Mucosa of descending colon (tissue), 3 donors: Measurements from ENCODE around the gene TESMIN. TPM values are rescaled to one million over a fixed set of nuclear protein-coding genes. Genes with fewer than 3 reads are reported as not detected.

Experiments used
- ATAC-seq: fragments of 200-7000 bp; cut with Tn5 transposase; one replicate; pipeline ENCODE4 v1.9.1; 2020; ENCODE audit warnings: mild to moderate bottlenecking, moderate library complexity
- DNase-seq, 3 donors: peaks; one replicate each; pipeline ENCODE4 v3.0.0-alpha.2; 2020
- H3K36me3 ChIP-seq: fragments of 200-600 bp; one replicate; pipeline ENCODE4 v1.8.0; 2021; ENCODE audit warnings: low read depth, mild to moderate bottlenecking
- H3K4me1 ChIP-seq: fragments of 200-600 bp; one replicate; pipeline ENCODE4 v1.8.0; 2021; ENCODE audit warnings: low read depth, mild to moderate bottlenecking
- H3K4me3 ChIP-seq: fragments of 200-600 bp; one replicate; pipeline ENCODE4 v1.8.0; 2021; ENCODE audit warnings: mild to moderate bottlenecking
- H3K9me3 ChIP-seq: fragments of 200-600 bp; one replicate; pipeline ENCODE4 v1.8.0; 2021; ENCODE audit warnings: mild to moderate bottlenecking
- CTCF ChIP-seq: fragments of 200-600 bp; IDR thresholded peaks from one replicate; pipeline ENCODE4 v1.8.0; 2022; ENCODE audit warnings: antibody characterized with exemption, mild to moderate bottlenecking
- intact Hi-C, 2 donors: fragments of 100-400 bp; cut with DNase I in 1 of 2; cut with micrococcal nuclease in 1 of 2; formaldehyde crosslinking; loops; one replicate each; pipeline versions ENCODE4 v1.11.0 to v1.11.1; 2022; cut with DNase I, micrococcal nuclease
- total RNA-seq, 3 donors: library from RNA; stranded (reverse); fragmentation: NEBNext Ultra II Directional in 2 of 3; extraction: Animal tissue kit (Norgen Biotek cat#: 25700) in 2 of 3; gene quantifications; one replicate each; pipeline versions ENCODE4 v1.2.1 to v1.2.4, GENCODE V29; 2021 to 2023
- donor health status: DM: no; HTN: no; CAD: no; lungs with moderate emphysema.
- donor health status: DM: no; HTN: no; CAD: no.
- donor health status: DM: no; HTN: yes; CAD: no.

The TESMIN gene
- total RNA-seq, 3 donors from 2014 or later: 4.8 to 22.7 (median 16.7) TPM

GRCh38 chr11:68673991-68674390 lies 77.3 kb downstream of the TESMIN start:
- DNase-seq (peak in 1 of 3 donors; percentile 1), ATAC-seq (no peak)
- Histone ChIP-seq H3K4me3 (no peak overlapping the region), H3K4me1 (no peaks in the 10 kb centered on the region), H3K9me3 (no peaks in the 10 kb centered on the region), H3K36me3 (no peaks in the 10 kb centered on the region)
- intact Hi-C loops: no loop called here
- TF ChIP-seq CTCF: no peak

DNA sequence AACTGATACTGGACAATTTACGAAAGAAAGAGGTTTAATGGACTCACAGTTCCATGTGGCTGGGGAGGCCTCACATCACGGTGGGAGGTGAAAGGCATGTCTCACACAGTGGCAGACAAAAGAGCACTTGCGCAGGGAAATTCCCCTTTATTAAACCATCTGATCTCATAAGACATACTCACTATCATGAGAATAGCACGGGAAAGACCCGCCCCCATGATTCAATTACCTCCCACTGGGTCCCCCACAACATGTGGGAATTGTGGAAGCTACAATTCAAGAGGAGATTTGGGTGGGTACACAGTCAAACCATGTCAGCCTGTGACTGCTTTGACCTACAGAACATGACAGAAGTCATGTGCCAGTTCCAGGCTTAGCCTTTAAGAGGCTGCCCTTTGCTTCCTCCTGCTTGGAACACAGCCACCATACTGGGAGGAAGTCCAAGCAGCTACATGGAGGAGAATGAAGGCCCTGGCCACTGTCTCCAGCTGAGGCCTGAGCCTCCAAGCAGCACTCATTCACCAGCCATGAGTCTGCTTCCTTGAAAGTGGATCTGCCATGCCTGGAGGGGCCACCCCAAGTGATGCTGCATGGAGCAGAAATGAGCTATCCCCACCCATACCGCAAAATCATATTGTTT lies 77.9 kb downstream of the TESMIN start:
- H3K4me1 ChIP-seq: no peaks in the 10 kb centered on the region
- DNase-seq: peak in 1 of 3 donors; percentile 3
- H3K36me3 ChIP-seq: no peaks in the 10 kb centered on the region
- H3K4me3 ChIP-seq: no peak overlapping the region
- intact Hi-C loops: no loop called here
- ATAC-seq: no peak
- no peaks in the 10 kb centered on the region for H3K9me3 ChIP-seq
- no peak for TF ChIP-seq CTCF

DNA sequence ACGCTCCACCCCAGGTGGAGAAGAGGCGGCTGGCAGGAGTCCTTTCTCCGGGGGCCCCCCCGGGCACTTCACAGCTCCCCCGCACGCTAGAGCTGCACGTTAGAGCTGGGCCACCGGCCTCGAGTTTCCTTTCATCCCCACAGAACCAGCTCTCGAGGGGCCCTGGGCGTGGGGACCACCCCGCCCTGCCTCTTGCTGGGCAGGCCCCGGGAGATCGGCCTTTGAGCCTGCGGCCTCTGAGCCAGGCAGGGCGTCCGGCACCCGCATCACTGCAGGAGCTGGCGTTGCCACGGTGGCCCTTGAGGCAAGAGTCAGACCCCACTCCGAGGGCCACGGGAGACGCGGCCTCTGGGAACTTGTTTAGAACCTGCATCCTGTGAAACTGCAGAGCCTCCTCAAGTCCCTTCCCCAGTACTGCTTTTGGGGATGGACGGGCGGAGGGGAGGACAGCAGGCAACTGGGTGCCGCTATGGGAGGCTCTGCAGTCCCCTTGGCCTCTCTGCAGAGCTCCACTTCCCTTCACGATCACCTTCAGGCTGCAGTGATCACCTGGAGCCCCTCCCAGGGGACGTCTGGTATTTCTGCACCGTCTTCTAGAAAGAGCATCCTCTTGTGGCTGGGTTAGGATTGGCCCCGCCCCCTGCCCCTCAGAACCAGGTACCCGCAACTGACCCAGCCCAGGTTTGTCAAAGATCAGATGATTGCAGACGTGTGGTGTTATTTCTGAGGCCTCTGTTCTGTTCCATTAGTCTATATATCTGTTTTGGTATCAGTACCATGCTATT lies 80.9 kb downstream of the TESMIN start:
- Histone ChIP-seq H3K9me3 (no peaks in the 10 kb centered on the region), H3K36me3 (no peaks in the 10 kb centered on the region), H3K4me3 (no peak overlapping the region), H3K4me1 (no peaks in the 10 kb centered on the region)
- no peak for ATAC-seq
- intact Hi-C loops: no loop called here
- no peak for TF ChIP-seq CTCF
- peak in 2 of 3 donors; percentile 15 to 33 for DNase-seq

- no peaks in the 10 kb centered on the region for H3K4me1 ChIP-seq
- ATAC-seq (no peak), DNase-seq (peak in 2 of 3 donors; percentile 7 to 22)
- H3K9me3 ChIP-seq: no peaks in the 10 kb centered on the region
- intact Hi-C loops: no loop called here
- H3K4me3 ChIP-seq: no peak overlapping the region
- no peak for TF ChIP-seq CTCF
- H3K36me3 ChIP-seq: no peaks in the 10 kb centered on the region
These were observed 81.8 kb downstream of the TESMIN start for GRCh38 chr11:68669301-68670090.

DNA sequence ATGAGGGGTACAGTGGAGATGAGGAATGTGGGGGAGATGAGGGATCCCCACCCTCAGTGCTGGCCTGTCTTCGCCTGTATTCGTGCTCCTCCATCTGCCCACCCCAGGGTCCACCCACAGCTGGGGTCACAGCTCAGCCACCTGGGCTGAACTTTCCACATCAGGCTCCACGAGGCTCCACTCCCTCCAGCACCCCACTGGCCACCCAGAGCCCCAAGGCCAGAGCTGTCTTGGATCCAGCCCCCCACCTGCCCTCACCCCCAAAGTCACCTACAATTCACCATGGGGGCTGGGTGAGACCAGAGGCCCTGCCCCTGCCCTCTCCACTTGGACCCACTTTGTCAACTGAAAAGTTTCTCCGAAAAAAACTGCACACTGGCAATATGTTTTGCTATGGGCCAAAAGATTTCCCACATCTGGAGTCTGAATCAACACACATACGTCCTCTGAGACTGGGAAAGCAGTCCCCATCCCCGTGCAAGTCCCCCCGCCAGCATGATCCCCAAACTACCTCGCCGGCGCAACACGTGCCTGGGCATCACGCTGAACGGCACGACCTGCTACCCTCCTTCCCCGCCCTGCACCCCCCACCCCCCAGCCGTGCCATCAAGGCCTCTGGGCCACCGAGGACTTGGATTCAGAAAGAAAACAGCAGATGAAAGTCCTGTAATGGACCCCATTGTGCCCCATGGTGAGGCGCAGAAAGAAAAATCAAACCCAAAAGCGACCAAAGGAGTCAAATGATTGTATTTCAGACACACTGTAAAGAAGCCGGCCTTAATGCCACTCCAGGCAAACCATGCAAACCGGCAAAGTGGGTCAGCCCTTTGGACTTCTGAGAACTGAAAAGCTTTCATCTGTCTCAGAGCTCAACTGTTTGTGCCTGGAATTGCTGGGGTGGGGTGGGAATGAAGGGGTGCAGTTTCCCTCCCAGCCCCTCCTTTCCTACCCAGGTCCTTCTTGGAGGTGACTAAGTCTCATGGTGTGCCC lies 83.5 kb downstream of the TESMIN start:
- no peak for TF ChIP-seq CTCF
- ATAC-seq: no peak

More for the DNA sequence above, 83.5 kb downstream of the TESMIN start:
- no peaks in the 10 kb centered on the region for H3K36me3 ChIP-seq
- DNase-seq: peak in 2 of 3 donors; percentile 6 to 30
- intact Hi-C loops: no loop called here
- no peaks in the 10 kb centered on the region for H3K9me3 ChIP-seq
- H3K4me3 ChIP-seq: no peak overlapping the region
- no peaks in the 10 kb centered on the region for H3K4me1 ChIP-seq
